GM12873 (cell line): Measurements from ENCODE around the gene SUPT20HL1.

ENCODE experiments used
- CTCF ChIP-seq: IDR thresholded peaks from 2 replicates; pipeline ENCODE4 v1.5.1; 2012; ENCODE audit warnings: low read depth, mild to moderate bottlenecking, moderate library complexity, low read length, control low read depth; ENCODE audit not compliant: insufficient read depth; ENCODE audit errors: missing control alignments

SUPT20HL1 gene

GRCh38 chrX:24396931-24397279 lies 36.5 kb downstream of the SUPT20HL1 start:
- TF ChIP-seq CTCF: no peak

- TF ChIP-seq CTCF: no peak
Observed at GRCh38 chrX:24398766-24399165, 38.3 kb downstream of the SUPT20HL1 start.

DNA sequence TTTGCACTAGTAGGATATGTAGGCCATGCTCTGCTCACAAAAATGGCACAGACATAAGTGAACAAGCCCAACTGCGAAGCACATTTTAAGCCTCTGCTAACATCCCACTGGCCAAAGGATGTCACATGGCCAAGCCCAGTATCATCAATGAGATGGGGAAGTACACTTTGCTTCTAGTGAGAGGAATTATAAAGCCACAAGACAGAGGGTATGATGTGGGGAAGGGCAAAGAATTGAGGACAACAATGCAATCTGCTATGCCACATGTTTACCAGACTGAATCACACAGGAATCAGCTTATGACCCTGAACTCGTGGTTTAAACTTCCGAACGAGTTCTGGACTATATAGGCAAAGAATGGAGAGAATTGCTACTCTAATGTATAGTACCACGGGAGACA lies 39.1 kb downstream of the SUPT20HL1 start:
- TF ChIP-seq CTCF: no peak

DNA sequence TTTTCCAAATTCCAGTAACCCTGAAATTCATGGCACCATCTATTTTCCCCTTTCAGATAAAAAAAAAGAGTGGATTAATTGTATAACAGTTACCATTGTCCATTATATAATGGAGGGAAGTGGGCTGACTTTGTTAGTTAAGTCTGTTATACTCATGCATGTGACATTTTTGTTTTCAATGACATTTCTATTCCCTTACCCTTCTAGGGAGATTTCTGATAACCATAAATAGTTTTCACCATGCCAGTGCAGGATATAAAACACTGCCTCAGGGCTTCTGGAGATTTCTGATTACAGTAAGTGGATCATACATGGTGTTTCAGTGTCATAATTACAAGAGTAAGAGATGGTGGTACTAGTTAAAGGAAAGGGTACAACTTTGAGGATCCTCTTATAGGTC lies 45.5 kb downstream of the SUPT20HL1 start:
- TF ChIP-seq CTCF: no peak
